HG03097 (cell line): ENCODE results near the gene GABRP.
"Not testable (repeated sequence)": the region's sequence is repeated elsewhere in the genome, so short reads cannot be mapped to it uniquely, and the experiment has no call there.

Source experiments
- ATAC-seq: cut with Tn5 transposase; IDR thresholded peaks from one replicate; pipeline ENCODE4 v1.9.1; 2021; ENCODE audit not compliant: unreplicated experiment, low FRiP score

GABRP gene

DNA sequence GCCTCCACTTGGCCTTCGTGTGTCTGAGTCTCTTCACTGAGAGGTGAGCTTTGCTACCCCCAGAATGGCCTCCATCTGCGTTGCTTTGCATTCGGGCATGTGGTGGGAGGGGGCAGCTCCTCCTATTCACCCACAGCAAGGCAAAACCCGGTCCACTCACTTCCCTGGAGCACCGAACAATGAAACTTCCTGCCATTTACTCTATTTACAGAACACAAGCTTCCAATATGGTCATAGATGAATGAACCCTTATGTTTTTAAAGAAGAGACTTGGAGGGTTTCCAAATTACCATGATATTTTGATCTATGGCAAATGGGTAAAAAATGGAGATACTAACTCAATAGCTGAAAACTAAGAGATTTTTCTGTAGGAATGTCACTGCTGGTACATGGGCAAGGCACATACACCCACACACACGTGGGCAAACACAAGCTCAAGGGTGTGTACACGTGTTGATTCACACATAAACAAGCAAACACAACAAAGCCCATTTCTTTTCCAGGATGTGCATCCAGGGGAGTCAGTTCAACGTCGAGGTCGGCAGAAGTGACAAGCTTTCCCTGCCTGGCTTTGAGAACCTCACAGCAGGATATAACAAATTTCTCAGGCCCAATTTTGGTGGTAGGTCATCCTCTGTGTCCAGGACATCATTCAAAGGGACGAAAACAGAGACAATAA lies 5.2 kb downstream of the GABRP start:
- no peak for ATAC-seq

DNA sequence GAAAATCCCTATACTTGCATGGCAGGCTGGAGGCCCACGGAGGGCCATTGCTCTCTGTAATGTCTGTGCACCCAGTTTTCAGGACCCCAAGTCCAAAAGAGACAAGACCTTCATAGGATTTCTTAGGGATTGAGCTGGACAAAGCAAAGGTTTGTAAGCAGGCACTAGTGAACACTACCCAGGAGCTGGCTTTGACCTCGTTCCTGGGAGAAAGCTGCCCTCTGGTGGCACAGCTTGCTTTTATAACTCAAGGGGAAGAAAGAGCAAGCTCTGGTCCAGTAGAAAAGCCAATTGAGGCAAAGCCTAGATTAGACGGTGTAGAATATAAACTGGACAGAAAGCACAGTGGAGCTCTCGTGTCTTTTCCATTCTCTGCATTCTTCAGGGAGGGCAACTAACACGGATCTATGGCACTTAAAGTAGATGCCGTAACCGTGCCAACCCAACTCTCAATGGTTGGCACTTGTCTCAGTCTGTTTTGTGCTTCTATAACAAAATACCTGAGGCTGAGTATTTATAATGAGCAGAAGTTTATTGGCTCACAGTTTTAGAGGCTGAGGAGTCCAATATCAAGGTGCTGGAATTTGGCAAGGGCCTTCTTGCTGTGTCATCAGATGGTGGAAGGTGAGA lies 7.9 kb downstream of the GABRP start:
- ATAC-seq = no peak

DNA sequence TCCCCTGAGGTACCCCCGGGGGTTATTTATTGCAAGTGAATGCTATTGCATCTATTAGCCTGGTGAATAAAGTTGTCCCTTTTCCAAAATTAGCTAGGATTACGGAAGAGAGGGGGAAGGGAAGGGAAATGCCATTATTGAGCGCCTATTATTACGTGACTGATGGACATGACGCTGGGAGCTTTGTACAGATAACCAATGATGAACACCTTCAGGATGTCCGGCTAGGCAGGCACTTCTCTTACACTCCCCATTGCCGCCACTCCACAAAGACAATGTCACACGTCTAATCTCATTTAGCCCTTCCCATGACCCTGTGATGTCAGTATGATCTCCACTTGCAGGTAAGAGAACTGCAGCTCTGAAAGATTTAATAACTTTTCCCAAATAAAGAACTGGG lies 9.4 kb downstream of the GABRP start:
- no peak for ATAC-seq

DNA sequence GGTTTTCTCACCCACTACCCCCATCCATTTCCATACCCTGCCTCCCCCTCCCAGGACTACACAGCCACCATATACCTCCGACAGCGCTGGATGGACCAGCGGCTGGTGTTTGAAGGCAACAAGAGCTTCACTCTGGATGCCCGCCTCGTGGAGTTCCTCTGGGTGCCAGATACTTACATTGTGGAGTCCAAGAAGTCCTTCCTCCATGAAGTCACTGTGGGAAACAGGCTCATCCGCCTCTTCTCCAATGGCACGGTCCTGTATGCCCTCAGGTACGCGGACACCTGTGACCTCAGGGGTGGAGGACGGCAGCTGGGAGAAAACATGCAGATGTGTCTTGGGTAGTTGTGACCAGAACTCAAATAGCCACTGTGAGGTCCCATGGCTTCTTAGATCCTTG lies 11.6 kb downstream of the GABRP start:
- no peak for ATAC-seq

GRCh38 chr5:170805666-170806065 lies 22.1 kb downstream of the GABRP start:
- ATAC-seq = no peak

DNA sequence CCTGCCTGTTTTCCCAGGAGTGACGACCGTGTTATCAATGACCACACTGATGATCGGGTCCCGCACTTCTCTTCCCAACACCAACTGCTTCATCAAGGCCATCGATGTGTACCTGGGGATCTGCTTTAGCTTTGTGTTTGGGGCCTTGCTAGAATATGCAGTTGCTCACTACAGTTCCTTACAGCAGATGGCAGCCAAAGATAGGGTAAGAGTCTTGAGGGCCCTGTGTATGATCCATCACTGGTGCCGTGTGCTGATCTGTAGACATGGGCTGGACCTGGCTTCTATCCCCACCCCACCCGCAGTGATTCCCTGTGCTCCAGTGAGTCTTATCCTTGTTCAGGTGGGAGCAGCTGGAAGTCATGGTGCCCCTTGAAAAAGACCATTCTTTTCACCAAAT lies 26.0 kb downstream of the GABRP start:
- ATAC-seq = no peak

DNA sequence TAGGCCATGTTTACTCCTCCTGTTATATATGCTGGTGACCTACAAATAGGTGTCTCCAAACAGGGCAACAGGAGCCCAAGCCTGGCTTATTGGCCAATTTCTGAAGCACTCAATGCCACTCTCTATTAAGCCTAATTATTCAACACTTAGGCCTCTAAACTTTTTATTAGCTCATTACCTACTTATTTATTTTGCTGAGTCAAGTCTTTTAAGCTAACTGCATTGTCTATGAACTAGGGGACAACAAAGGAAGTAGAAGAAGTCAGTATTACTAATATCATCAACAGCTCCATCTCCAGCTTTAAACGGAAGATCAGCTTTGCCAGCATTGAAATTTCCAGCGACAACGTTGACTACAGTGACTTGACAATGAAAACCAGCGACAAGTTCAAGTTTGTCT lies 28.2 kb downstream of the GABRP start:
- no peak for ATAC-seq

- ATAC-seq = no peak
Measured at GRCh38 chr5:170813231-170813630, 29.7 kb downstream of the GABRP start.

DNA sequence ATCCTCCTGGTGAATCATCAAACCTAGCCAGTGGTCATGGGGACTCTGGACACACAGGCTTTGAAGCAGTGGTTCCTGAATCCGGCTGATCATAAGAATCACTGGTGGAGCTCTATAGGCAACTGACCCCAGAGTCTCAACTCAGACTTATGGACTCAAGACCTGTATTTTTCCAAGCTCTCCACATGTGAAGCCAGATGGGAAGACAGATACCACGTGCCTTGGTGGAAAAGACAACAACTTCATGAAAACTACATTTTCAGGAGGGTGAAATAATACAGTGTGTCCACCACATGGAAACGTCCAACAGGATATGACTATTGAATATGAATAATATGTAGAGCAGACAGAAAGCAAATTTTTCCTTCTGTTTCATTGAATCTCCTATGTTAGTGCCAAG lies 33.7 kb downstream of the GABRP start:
- ATAC-seq = no peak

- no peak for ATAC-seq
Measured at GRCh38 chr5:170818232-170818631, 34.7 kb downstream of the GABRP start.

DNA sequence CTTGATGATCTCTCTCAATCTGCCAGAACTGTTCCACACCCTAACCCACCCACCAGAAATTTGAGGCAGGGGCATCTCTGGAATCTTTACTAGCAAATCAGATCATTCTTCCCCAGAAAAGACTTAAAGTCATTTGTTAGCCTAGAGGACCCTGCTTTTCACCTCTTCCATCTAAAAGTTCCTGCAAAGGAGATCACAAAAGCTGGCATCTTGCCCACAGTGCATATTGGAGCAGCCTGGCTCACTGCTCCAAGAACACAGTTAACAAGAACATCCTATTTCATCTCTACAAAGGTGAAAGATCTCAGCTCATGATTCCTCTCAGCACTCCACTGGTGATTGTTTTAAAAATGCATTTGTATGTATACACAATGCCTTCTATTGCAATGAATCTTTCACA lies 36.3 kb downstream of the GABRP start:
- no peak for ATAC-seq

- ATAC-seq = no peak
Measured at GRCh38 chr5:170821257-170821800, 37.8 kb downstream of the GABRP start.

GRCh38 chr5:170826117-170826516 lies 42.6 kb downstream of the GABRP start:
- ATAC-seq = no peak

- ATAC-seq = no peak
Measured at GRCh38 chr5:170832241-170832640, 48.7 kb downstream of the GABRP start.

DNA sequence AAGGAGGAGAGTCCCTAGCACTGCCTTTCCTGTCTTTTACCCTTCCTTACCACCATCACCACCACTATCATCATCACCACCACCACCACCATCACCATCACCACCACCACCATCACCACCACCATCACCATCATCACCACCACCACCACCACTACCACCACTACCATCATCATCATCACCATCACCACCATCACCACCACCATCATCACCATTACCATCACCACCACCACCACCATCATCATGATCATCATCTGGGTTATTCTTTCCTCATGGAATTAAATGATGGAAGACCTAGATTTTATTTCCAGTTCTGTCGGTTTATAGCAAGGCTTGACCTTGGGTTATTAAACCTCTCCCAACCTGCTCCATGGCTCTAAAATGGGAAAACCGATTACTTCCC lies 50.5 kb downstream of the GABRP start:
- ATAC-seq = not testable (repeated sequence)

DNA sequence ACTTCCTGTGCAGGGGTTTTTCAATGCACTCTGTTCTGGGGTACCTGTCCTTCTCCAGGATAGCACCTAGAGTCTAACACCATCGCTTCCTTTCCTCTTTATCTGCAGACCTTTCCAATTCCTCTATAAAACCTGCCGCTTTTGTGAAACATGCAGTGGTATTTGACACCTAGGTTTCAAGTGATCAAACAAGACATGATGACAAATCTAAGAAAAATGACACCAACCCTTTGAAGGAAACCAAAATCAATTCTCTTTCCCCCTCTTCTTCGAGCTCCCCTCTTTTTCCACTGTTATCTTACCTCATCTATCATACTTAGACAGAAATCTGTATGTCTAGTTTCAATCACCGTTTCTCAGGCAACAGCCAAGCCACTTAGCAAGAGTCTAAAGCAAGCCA lies 52.7 kb downstream of the GABRP start:
- no peak for ATAC-seq

DNA sequence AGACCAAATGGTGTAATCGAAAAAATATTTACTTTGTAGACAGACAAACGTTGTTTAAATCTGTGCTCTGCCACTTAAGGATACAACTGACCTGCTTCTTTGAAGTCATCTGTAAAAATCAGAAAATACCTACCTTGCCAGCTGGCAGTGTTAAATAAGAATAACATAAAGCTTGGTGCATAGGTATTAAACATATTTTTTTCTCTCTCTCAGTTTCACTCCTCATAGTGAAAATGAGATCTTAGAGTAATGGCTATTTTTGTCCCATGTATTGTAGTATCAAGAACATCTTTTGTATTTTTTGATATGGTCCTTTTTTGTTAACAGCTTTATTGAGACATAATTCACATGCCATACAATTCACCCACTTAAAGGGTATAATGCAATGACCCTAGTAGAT lies 60.3 kb downstream of the GABRP start:
- ATAC-seq = no peak

DNA sequence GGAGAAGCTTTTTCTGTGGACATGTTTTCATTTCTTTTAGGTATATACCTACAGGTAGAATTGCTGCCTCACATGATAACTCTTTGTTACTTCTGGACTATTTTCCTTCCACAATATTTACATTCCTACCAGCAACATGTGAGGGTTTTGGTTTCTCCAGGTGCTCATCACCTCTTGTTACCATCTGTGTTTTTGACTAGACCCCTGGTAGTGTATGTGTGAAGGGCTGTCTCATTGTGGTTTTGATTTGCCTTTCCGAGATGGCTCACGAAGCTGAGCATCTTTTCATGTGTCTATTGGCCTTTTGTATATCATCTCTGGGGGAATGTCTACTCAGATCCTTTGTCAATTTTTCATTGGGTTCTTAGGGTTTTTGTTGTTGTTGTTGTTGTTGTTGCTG lies 61.1 kb downstream of the GABRP start:
- no peak for ATAC-seq

DNA sequence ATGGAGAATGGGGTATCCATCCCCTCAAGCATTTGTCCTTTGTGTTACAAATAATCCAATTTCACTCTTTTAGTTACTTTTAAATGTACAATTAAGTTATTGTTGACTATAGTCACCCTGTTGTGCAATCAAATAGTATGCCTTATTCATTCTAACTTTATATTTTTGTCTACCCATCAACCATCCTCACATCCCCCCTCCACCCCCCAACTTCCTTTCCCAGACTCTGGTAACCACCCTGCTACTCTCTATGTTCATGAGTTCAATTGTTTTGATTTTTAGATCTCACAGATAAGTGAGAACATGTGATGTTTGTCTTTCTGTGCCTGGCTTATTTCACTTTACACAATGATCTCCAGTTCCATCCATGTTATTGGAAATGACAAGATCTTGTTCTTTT lies 62.9 kb downstream of the GABRP start:
- no peak for ATAC-seq

DNA sequence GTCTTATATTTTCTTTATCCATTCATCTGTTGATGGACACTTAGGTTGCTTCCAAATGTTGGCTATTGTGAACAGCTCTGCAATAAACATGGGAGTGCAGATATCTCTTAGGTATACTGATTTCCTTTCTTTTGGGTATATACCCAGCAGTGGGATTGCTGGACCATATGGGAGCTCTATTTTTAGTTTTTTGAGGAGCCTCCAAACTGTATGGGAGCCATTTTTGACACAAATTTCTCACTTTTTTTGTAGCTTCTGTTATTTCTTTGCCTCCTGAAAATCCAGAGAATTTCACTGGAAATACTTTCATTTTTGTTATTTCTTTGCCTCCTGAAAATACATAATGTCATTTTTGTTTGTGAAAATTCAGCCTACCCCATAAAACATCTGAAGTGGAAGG lies 63.3 kb downstream of the GABRP start:
- ATAC-seq = no peak

- ATAC-seq = no peak
Measured at GRCh38 chr5:170848033-170848432, 64.5 kb downstream of the GABRP start.

- ATAC-seq = no peak
Measured at GRCh38 chr5:170849374-170849773, 65.8 kb downstream of the GABRP start.
